ENCODE measurements around the gene PRPF31.

- TF ChIP-seq POLR2A (IDR thresholded peaks at IDR 0.05) (no peak), POLR2AphosphoS5 (IDR thresholded peaks at IDR 0.05; ENCODE audit: insufficient read depth in 1 of 2, low read depth in 1 of 2) (no peak), CTCF (IDR thresholded peaks at IDR 0.05) (no peak)
These were observed 41.4 kb downstream of the PRPF31 start for GRCh38 chr19:54156953-54157352.
